ENCODE data around the gene GDPD1. TPM values are rescaled to one million over a fixed set of nuclear protein-coding genes. Genes with fewer than 3 reads are reported as not detected.

The GDPD1 gene
- total RNA-seq, 6 experiments from 2014 or later = 0.71 to 5.8 (median 1.2) TPM

DNA sequence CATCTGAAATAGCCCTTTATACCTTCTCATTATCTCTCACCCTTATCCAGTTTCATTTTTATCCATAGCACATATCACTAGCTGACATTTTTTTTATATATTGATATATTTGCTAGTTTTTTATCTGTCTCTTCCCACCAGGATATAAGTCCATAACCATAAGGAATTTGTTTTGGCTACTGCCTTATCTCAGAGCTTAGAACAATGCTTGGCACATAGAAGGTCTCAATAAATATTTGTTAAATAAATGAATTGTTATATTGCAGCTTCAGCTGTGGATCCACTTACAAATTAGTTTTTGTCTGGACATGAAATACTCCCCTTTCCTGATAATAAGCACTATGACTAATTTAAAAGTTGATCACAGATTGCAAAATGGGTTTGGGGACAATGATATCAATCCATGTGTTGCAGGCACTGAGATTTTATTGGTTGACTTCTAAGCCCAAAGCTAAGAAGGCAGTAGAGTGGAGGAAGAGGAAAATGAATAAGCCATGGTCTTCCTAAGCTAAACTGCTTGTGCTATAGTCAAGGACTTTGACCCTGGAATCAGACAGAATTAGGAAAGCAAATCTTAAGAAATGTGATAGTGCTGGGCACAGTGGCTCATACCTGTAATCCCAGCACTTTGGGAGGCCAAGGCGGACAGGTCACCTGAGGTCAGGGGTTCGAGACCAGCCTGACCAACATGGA is 79.2 kb downstream of the GDPD1 start:
- TF ChIP-seq POLR2A (IDR thresholded peaks at IDR 0.05) = no peak
- TF ChIP-seq, protein P1, sequence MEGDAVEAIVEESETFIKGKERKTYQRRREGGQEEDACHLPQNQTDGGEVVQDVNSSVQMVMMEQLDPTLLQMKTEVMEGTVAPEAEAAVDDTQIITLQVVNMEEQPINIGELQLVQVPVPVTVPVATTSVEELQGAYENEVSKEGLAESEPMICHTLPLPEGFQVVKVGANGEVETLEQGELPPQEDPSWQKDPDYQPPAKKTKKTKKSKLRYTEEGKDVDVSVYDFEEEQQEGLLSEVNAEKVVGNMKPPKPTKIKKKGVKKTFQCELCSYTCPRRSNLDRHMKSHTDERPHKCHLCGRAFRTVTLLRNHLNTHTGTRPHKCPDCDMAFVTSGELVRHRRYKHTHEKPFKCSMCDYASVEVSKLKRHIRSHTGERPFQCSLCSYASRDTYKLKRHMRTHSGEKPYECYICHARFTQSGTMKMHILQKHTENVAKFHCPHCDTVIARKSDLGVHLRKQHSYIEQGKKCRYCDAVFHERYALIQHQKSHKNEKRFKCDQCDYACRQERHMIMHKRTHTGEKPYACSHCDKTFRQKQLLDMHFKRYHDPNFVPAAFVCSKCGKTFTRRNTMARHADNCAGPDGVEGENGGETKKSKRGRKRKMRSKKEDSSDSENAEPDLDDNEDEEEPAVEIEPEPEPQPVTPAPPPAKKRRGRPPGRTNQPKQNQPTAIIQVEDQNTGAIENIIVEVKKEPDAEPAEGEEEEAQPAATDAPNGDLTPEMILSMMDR (IDR thresholded peaks at IDR 0.05) = no peak
- Histone ChIP-seq H3K4me1 (peaks cover 0 to 7% (median 2%) of the 10 kb centered on the region in 4 donors), H3K27ac (no peak overlapping the region), H3K36me3 (no peaks in the 10 kb centered on the region), H3K27me3 (no peaks in the 10 kb centered on the region), H3K4me3 (no peak overlapping the region), H3K9me3 (no peaks in the 10 kb centered on the region)
- no peak for ATAC-seq
- 76% methylated on average over 2 of the region's 2 CpGs for WGBS (ENCODE audit: insufficient coverage, low coverage, low lambda C conversion rate, missing lambda C conversion rate)
- no peak for DNase-seq
- intact Hi-C loops (cut with DNase I) = no loop called here

DNA sequence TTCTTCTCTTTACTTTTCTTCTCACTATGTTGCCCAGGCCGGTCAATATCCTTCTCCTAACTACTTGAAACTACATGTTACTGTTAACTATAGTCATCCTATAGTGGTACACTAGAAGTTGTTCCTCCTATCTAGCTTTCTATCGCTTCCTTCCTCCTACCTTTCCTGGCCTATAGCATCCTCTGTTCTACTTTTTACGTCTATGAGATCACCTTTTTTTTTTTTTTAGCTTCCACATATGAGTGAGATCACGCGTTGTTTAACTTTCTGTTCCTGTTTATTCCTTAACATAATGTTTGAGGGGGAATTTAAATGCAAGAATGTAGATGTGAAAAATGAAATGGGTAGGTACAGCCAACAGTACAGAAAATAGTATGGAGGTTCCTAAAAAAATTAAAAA is 80.6 kb downstream of the GDPD1 start:
- Histone ChIP-seq H3K36me3 (no peaks in the 10 kb centered on the region), H3K9me3 (no peaks in the 10 kb centered on the region), H3K4me1 (peaks cover 0 to 4% (median 1%) of the 10 kb centered on the region in 4 donors), H3K4me3 (no peak overlapping the region), H3K27me3 (no peaks in the 10 kb centered on the region), H3K27ac (no peak overlapping the region)
- ATAC-seq = no peak
- intact Hi-C loops (cut with DNase I) = no loop called here
- 65% methylated on average over 5 of the region's 5 CpGs for WGBS (ENCODE audit: insufficient coverage, low coverage, low lambda C conversion rate, missing lambda C conversion rate)
- TF ChIP-seq POLR2A (IDR thresholded peaks at IDR 0.05) = no peak
- TF ChIP-seq, protein P1 (IDR thresholded peaks at IDR 0.05) = no peak
- DNase-seq = no peak

GRCh38 chr17:59304811-59305210 is 84.5 kb downstream of the GDPD1 start:
- intact Hi-C loops (cut with DNase I) = no loop called here
- ATAC-seq (no peak), DNase-seq (no peak)
- no peak overlapping the region for H3K4me3 ChIP-seq
- no peak overlapping the region for H3K27ac ChIP-seq
- no peaks in the 10 kb centered on the region for H3K4me1 ChIP-seq
- H3K27me3 ChIP-seq = no peaks in the 10 kb centered on the region
- H3K36me3 ChIP-seq = no peaks in the 10 kb centered on the region
- TF ChIP-seq, protein P1 (IDR thresholded peaks at IDR 0.05) = no peak
- no peak for TF ChIP-seq POLR2A (IDR thresholded peaks at IDR 0.05)
- no peaks in the 10 kb centered on the region for H3K9me3 ChIP-seq
- WGBS (ENCODE audit: insufficient coverage, low coverage, low lambda C conversion rate, missing lambda C conversion rate) = 70% methylated on average over 2 of the region's 2 CpGs

GRCh38 chr17:59310263-59310920 is 90.1 kb downstream of the GDPD1 start:
- H3K4me3 ChIP-seq = no peak overlapping the region
- no peaks in the 10 kb centered on the region for H3K9me3 ChIP-seq
- no peak for TF ChIP-seq POLR2A (IDR thresholded peaks at IDR 0.05)
- TF ChIP-seq, protein P1 (IDR thresholded peaks at IDR 0.05) = no peak
- peaks cover 0 to 5% (median 0%) of the 10 kb centered on the region in 4 donors for H3K4me1 ChIP-seq
- DNase-seq (no peak), ATAC-seq (no peak)
- H3K27ac ChIP-seq = no peak overlapping the region
- no peaks in the 10 kb centered on the region for H3K27me3 ChIP-seq
- WGBS (ENCODE audit: insufficient coverage, low coverage, low lambda C conversion rate, missing lambda C conversion rate) = 32% methylated on average over 2 of the region's 6 CpGs
- no peaks in the 10 kb centered on the region for H3K36me3 ChIP-seq
- intact Hi-C loops (cut with DNase I) = loop anchor here (5.0 to 10.0 kb wide), 2 partner anchors 132 to 234 kb away; no protein-coding TSS in a partner anchor
